Measurements from ENCODE around the gene ESPN.
"Not testable (repeated sequence)": the region's sequence is repeated elsewhere in the genome, so short reads cannot be mapped to it uniquely, and the experiment has no call there.

Gene ESPN

GRCh38 chr1:6447818-6448748, 23.5 kb downstream of the ESPN start:
- no peak for DNase-seq (ENCODE audit: low read depth in 2 of 2)

GRCh38 chr1:6448749-6449631, 24.4 kb downstream of the ESPN start:
- peak in 1 of 2 donors; percentile 21 for DNase-seq (ENCODE audit: low read depth in 2 of 2)

GRCh38 chr1:6450005-6450450, 25.5 kb downstream of the ESPN start:
- DNase-seq (ENCODE audit: low read depth in 2 of 2), result no peak

- not testable (repeated sequence) for DNase-seq (ENCODE audit: low read depth in 2 of 2)
Observed at GRCh38 chr1:6450486-6450885, 25.9 kb downstream of the ESPN start.

GRCh38 chr1:6450943-6451373, 26.4 kb downstream of the ESPN start:
- DNase-seq (ENCODE audit: low read depth in 2 of 2), result no peak

- DNase-seq (ENCODE audit: low read depth in 2 of 2), result not testable (repeated sequence)
Observed at GRCh38 chr1:6453895-6454855, 29.6 kb downstream of the ESPN start.

- DNase-seq (ENCODE audit: low read depth in 2 of 2), result peak in 1 of 2 donors; percentile 27
Observed at GRCh38 chr1:6454856-6455751, 30.5 kb downstream of the ESPN start.

GRCh38 chr1:6455752-6456520, 31.4 kb downstream of the ESPN start:
- not testable (repeated sequence) for DNase-seq (ENCODE audit: low read depth in 2 of 2)

- DNase-seq (ENCODE audit: low read depth in 2 of 2), result no peak
Observed at GRCh38 chr1:6456800-6457466, 32.4 kb downstream of the ESPN start.

- peak in 1 of 2 donors; percentile 23 for DNase-seq (ENCODE audit: low read depth in 2 of 2)
Observed at GRCh38 chr1:6459850-6460265, 35.3 kb downstream of the ESPN start.

GRCh38 chr1:6460301-6461050, 35.9 kb downstream of the ESPN start:
- DNase-seq (ENCODE audit: low read depth in 2 of 2), result peak; percentile 80 to 96

GRCh38 chr1:6461051-6461530, 36.5 kb downstream of the ESPN start:
- DNase-seq (ENCODE audit: low read depth in 2 of 2), result no peak

GRCh38 chr1:6461538-6462411, 37.2 kb downstream of the ESPN start:
- DNase-seq (ENCODE audit: low read depth in 2 of 2), result no peak

GRCh38 chr1:6462412-6463119, 38.0 kb downstream of the ESPN start:
- DNase-seq (ENCODE audit: low read depth in 2 of 2), result no peak

GRCh38 chr1:6463120-6463412, 38.5 kb downstream of the ESPN start:
- no peak for DNase-seq (ENCODE audit: low read depth in 2 of 2)

GRCh38 chr1:6464514-6464836, 39.9 kb downstream of the ESPN start:
- no peak for DNase-seq (ENCODE audit: low read depth in 2 of 2)

GRCh38 chr1:6464915-6465314, 40.3 kb downstream of the ESPN start:
- DNase-seq (ENCODE audit: low read depth in 2 of 2), result no peak

Data from stimulated activated CD4-positive, alpha-beta T cell treated with anti-CD3 and anti-CD28 coated beads, Interleukin-1b, Interleukin-23, amount 100 ng/mL, for 4 hours (primary cell).